Endometrial microvascular endothelial cells (primary cell): ENCODE data around the gene RTN4R. TPM values are rescaled to one million over a fixed set of nuclear protein-coding genes. Genes with fewer than 3 reads are reported as not detected.

Experiments used
- in situ Hi-C: cut with HindIII; loops from 2 replicates; pipeline ENCODE4 v1.10.0; 2017; ENCODE audit warnings: low sequenced_read_pairs, low pct_unique_long_range_greater_than_20kb; ENCODE audit errors: inconsistent ontology term
- total RNA-seq: library from RNA; depleted of rRNA; stranded (reverse); fragments of >200 nt; gene quantifications from one replicate; pipeline ENCODE4 v1.2.3, GENCODE V29; 2015; ENCODE audit errors: inconsistent ontology term

RTN4R gene
- total RNA-seq, 1 donor from 2014 or later = not detected

DNA sequence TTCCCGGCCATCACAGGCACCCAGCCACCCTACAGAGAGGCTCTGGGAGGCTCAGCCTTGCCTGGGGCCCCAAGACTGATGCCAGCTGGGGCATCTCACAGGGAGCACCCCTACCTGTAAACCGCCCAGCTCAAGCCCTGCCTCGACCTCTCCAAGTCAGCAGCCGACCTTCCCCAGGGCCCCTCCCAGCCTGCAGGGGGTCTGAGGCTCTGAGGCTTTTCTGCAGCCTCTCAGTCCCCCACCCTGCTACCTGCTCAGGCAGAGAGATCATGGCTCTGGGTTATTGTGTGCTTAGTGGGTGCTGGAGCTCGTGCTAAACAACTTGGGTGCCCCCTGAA lies 23.1 kb upstream of the RTN4R start:
- in situ Hi-C loops = loop anchor here (25.0 kb wide), 1 partner anchor 154 kb away; the partner anchor contains the start of gene ZDHHC8

DNA sequence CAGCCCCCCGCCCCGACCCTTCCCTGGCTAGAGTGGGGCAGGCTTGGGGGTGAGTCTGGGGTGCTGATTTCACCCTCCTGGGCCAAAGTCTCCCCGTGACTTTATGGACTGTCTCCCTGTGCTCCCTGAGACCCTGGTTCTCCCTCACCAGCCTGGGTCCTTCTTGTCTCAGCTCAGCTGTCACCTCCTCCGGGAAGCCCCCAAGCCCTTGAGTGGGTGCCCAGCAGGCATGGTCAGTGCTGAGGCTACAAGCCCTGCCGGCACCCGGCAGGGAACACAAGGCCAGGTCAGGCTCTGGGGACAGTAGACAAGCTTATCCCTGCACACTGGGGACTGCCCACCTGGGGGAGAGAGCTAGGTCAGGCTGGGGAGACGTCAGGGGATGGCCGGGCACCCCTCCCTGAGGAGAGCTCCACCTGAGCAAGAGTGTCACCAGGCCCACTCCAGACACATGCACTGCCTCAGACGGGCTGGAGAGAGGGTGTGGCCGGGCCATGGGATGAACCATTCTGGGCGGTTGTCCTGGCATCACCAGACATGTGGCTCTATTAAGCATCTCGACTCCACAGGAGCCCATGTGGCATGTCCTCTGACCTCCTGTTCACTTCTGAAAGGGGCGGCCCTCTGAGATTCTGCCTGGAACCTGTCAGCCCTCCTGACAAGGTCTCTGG lies 22.6 kb upstream of the RTN4R start:
- in situ Hi-C loops = loop anchor here (25.0 kb wide), 1 partner anchor 153 kb away; the partner anchor contains the start of gene ZDHHC8

DNA sequence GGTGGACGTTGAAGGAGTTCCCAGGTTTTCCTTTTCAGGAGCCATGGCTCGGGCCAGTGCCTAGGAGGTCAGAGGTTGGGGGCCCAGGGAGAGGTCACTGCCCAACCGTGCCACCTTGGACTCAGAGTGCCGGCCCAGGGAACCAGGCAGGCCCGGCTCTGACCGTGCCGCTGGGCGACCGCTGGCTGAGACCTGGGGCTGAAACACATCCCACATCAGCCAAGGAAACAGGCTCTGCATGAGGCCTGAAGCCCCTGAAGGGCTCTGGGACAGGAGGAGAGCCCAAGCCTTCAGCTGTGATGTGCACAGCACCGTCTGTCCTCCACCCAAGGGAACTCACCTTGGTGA lies 21.9 kb upstream of the RTN4R start:
- in situ Hi-C loops = loop anchor here (25.0 kb wide), 1 partner anchor 153 kb away; the partner anchor contains the start of gene ZDHHC8

DNA sequence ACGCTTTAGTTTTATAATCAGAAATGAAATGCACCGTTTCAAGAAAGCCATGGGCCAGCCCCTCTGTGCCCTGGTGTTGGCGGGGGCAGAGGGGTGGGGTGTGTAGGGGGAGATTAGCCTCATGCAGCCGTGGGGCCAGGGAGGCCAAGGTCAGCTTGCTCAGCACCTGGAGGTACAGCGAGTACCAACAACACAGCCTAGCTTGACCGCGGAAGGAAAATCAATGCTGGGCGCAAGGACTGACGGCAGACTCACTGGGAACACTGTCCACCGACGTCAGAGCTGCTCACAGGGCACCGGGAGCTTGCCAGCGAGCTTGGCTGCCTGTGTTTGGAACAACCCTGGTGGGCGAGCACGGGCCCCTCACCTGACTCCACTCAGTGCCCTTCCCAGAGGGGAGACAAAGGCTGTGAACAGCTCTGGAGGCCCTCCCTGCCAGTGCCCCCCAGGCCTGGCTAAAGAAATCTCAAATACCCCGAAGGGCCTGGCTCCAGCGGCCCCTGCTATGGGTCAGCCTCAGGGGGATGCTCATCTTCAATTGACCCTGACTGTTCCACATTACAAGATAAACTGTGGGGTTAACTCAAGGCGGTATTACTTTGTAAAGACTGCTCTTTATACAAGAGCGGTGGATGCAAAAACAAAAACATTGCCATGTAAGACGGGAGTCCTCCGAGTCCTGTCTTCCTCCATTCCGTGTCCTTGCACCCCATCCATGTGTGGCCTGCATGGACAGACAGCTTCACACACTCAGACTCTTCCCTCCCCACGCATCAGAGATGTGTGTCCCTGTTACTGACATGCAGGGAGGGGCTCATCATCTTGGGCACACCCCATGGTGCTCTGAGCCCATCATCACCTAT lies 21.3 kb upstream of the RTN4R start:
- in situ Hi-C loops = loop anchor here (25.0 kb wide), 1 partner anchor 152 kb away; the partner anchor contains the start of gene ZDHHC8

DNA sequence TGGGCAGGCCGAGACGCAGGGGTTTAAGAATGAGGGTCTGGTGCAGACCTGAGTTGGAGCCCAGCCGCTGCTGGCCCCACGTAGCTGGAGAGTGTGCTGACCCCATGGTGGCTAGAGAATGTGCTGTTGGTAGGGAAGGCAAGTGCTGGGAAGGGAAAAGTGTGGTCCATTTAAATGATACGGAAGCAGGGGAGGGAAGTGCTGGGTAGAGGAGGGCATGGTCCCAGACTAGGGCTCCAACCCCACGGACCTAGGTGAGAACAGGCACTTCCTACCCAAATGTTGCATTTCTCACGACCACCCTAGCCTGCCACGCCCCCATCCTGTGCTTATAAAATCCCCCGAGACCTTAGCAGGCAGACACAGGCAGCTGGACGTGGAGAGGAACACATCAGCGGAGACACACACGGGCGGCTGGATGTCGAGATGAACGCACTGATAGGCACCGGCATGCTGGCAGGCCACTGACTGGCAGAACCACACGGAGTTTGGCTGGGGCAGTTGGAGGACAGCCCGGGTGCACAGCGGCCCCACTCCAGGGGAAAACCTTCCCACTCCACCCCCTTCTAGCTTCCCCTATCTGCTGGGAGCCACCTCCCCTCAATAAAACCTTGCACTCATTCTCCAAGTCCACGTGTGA lies 18.8 kb upstream of the RTN4R start:
- in situ Hi-C loops = loop anchor here (25.0 kb wide), 1 partner anchor 150 kb away; the partner anchor contains the start of gene ZDHHC8

DNA sequence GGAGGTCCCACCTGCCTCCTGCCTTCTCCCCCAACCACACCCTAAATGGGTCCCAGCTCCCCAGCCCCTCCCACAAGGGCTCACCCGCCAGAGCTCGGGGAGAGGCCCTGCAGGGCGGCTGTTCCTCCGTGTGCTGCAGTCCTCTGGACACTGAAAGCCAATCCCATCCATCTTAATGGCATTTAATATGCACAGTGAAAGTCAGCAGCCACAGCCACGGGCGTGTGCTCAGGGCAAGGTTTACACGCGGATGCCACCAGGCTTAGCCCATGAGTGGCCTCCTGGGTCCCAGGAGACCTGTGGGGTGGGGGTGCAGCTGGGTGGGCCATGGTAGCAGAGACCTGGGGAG lies 18.2 kb upstream of the RTN4R start:
- in situ Hi-C loops = loop anchor here (25.0 kb wide), 1 partner anchor 149 kb away; the partner anchor contains the start of gene ZDHHC8

DNA sequence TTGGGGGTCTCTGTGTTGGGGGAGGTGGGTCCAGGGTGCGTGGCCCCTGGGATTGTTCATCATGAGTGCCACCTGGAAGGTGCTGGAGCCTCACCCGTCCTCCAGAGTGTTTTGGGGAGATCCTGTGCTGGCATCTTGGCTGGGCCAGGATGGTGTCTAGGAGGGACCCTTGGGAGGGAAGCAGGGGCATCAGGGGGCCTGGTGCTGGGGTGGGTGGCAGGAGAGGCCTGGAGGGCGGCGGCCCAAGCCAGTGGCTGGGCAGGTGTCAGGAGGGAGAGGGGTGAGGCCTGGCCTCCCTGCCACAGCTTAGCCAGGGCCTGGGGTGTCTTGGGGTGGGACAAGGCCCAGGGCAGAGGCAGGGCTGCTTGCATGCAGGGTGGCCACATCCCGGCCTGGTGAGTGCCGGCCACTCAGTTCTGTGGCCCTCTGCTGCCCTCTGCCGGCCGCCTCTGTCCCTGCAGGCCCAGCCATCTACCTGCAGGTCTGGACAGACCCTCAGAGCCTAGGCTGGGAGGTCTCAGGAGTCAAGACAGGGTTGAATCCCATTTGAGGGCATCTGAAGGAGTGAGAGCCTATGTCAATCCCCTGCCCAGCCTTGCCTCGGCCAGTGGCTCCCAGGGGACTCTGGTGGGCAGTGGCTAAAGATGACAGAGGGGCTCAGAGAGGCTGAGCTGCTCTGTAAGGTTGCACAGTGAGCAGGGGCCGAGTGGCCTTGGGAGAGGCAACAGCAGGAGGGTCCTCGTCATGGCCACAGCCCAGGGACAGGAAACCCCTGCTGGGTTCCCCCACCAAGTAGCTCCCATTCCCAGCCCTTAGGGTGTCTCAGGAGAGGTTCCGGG lies 17.6 kb upstream of the RTN4R start:
- in situ Hi-C loops = loop anchor here (25.0 kb wide), 1 partner anchor 148 kb away; the partner anchor contains the start of gene ZDHHC8

DNA sequence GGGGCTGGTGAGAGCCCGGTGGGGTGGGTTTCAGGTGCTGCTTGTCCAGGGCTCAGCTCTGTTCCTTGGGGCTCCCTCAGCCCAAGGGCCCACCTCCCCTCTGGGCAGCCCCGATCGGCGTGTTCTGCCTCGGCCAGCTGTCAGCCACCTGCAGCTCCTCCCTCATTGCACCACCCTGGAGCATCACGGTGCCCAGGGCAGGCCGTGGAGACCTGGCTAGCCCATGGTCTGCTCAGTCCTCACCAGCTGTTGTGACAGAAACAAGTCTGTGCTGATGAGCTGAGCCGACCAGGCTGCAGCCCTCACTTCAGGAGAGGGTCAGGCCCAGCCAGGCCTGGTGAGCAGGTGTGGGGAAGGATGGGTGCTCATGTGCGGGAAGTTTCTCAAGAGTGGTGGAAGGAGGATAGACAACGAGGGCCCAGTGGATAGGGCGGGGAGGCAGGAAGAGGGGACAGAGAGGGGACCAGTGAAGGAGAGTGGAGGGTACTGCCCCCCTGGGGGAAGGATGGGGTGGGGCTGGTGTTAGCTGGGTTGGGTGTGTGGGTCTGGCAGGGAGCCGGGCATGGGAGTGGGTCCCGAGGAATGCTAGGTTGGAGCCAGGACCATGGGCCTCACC lies 16.5 kb upstream of the RTN4R start:
- in situ Hi-C loops = loop anchor here (25.0 kb wide), 1 partner anchor 147 kb away; the partner anchor contains the start of gene ZDHHC8

DNA sequence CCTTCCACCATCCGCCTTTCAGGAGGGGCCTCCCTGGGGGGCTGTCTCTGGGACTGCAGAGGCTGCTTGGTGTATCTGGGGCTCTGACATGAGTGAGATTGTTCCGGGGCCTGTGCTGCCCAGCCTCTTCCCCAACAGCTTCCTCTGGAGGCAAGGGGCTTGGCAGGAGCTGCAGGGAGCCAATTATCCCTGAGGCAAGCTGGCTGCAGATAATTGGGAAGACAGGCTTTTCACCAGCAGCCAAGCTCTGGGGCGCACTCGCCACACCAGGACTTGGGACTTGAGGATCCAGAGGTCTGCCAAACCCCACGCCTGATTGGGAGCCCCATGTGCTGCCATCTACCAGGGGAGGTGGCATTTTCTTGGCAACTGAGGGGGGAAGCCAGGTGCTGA lies 15.6 kb upstream of the RTN4R start:
- in situ Hi-C loops = loop anchor here (25.0 kb wide), 1 partner anchor 146 kb away; the partner anchor contains the start of gene ZDHHC8

DNA sequence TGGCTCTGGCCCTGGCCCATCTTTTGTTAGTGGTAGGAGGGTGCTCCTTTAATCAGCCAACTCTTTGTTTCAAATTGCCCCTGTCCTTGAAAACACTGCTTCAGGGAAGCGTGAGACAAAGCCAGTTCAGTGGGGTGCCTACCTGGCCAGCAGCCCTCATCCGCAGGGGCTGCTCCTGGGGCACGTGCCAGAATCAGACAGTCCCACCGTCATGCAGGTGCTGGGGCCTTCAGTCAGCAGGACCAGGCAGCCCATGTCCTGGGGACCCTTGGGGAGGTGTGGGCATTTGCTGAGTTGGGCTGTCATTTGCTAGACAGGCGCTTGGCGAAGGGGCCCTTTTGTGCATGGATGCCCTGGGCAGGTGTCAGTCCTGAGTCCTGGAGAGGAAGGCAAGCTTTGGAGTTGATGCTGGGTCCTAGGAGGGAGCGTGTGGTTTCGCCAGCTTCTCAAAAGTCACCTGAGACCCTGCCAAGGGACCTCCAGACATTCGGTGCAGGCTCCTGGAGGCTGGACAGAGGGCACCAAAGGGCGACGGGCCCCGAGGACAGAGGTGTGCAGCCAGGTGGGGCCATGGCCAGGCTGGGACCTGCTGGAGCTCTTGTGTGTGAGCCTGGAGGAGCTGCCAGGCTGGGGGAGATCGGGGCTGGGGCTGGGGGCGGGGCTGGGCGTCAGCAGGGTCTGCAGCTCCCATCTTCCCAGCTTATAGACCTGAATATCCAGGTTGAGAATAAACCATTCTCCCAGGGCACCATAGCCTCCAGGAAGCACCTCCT lies 15.0 kb upstream of the RTN4R start:
- in situ Hi-C loops = loop anchor here (25.0 kb wide), 1 partner anchor 146 kb away; the partner anchor contains the start of gene ZDHHC8

DNA sequence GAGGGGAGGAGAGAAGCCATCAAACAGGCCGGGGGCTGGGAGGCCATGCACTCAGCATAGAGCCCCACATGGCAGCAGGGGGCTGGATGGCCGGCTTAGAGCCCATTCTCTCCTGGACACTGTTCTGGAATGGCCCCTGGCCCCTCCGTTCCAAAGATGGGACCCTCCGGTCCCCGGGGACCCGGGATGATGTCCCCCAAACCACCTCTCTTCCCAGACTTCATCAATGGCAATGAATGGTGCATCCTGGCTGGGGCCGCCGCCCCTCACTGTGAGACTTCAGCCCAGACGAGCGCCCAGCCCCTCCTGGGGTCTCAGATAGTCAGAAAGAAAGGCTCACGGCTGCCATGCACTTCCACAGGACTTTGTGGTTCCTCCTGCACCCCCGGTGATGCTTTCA lies 13.8 kb upstream of the RTN4R start:
- in situ Hi-C loops = loop anchor here (25.0 kb wide), 1 partner anchor 145 kb away; the partner anchor contains the start of gene ZDHHC8

DNA sequence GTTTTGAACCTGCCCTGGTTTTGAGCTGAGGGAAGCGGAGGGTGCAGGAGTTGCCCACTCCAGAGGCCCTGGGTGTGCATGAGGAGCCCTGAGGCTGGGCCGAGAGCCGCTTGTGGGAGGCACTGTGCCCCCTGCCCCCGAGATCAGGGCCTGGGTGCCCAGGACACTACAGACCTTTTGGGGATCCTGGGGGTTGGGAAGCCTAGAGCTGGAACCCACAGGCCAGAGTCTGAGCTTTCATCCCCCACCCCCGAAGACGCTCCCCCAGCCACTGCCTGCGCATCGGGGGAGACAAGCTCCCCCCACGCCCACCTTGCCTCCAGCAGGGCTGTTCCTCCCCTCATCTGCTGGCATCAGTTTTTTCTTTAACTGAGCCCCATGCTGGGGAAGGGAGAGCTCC lies 13.4 kb upstream of the RTN4R start:
- in situ Hi-C loops = loop anchor here (25.0 kb wide), 1 partner anchor 144 kb away; the partner anchor contains the start of gene ZDHHC8

DNA sequence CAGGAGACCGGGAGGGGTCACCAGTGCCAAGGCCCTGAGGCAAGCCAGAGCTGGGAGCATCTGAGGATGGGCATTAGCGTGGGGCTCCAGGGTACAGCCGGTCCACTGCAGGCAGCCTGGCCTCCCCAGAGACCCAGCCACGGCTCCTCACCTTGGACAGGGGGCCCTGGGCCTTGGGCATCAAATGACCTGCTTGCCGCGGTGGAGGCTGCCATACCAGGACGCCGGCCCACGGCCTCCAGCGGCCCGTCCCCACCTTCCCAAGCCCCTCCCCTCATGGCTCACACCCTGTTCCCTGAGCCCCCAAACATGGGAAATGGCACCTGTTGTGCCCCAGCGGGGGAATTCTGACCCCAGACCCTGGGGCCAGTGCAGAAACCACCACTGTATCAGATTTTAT lies 12.7 kb upstream of the RTN4R start:
- in situ Hi-C loops = loop anchor here (25.0 kb wide), 1 partner anchor 144 kb away; the partner anchor contains the start of gene ZDHHC8

DNA sequence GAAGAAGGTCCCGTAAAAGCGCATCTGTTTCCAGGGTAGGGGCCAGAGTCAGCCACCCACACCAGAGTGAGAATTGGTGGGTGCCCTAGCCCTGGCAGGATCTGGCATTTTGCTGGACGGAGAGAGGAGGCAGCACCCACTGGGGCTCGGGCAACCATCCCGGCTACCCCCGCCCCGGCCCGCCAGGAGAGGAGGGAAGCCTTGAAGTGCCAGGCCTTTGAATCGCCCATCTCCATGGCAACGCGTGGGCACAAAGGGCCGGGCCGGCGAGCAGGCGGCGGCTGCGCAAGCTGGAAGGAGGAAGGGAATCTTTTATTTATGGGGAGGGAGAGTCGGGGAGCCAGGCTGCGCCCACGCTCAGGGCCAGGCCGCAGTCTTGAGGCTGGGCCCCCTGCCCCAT lies 12.0 kb upstream of the RTN4R start:
- in situ Hi-C loops = loop anchor here (25.0 kb wide), 1 partner anchor 143 kb away; the partner anchor contains the start of gene ZDHHC8

DNA sequence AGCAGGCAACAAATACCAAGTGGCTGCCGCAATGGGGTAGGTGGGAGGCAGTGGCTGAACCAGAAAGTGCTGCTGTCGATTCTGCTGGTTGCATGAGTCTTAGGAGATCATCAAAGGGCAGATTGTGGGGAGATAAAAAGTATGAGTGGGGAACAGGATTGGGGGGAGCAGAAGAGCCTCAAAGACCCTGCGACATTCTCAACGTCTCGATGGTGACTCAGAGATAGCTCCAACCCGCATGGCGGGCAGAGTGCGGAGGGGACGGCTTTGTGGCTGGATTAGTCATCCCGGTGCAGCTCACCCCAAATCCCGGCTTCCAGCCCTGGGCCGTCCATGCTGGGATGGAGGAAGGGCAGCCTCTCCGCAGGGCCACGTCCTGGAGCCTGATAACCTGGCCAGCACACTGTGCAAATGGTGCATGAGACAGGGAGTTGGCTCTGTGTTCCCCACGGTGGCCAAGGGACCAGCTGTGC lies 11.6 kb upstream of the RTN4R start:
- in situ Hi-C loops = loop anchor here (25.0 kb wide), 1 partner anchor 142 kb away; the partner anchor contains the start of gene ZDHHC8

DNA sequence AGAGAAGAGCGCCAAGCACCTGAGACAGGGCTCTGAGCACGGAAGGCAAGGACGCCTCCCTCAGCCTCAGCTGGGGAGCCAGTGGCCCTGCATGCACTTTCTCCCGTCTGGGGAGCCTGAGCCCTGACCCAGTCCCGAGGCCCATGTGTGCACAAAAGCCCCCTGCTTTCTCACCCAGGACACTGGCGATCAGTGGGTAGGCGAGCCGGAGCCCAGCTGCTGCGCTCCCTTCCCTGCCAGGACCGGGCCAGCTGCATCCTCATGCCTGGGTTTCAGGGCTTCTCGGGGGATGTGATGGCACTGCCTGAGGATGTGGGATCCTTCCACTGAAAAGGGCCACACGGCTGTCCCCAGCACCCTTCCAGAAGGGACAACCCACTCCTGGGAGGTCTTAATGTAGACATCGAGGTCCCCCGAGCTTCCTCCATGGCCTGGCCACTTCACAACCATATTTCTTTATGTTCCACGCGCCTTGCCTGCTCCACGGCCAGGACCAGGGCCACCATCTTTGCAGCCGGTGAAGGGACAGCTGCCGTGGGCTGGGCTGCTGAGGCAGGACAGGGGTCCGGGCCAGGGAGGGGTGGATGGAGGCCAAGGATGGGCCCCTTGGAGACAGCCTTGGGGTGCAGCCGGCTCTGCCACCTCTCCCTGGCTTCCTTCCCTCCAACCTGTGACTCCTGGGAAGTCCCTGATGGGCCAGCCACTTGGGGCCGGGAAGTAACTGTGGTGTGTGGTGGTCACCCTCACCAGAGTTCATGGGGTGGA lies 10.8 kb upstream of the RTN4R start:
- in situ Hi-C loops = loop anchor here (25.0 kb wide), 1 partner anchor 142 kb away; the partner anchor contains the start of gene ZDHHC8
